Measurements from ENCODE around the gene ENPP1.

The ENPP1 gene

GRCh38 chr6:131917763-131918649 lies 110.2 kb downstream of the ENPP1 start:
- peak; percentile 47 for DNase-seq

GRCh38 chr6:131918650-131919355 lies 111.0 kb downstream of the ENPP1 start:
- DNase-seq = no peak

GRCh38 chr6:131920656-131921055 lies 112.8 kb downstream of the ENPP1 start:
- DNase-seq = no peak

- DNase-seq = peak; percentile 81
Measured at GRCh38 chr6:131923356-131923755, 115.5 kb downstream of the ENPP1 start.

DNA sequence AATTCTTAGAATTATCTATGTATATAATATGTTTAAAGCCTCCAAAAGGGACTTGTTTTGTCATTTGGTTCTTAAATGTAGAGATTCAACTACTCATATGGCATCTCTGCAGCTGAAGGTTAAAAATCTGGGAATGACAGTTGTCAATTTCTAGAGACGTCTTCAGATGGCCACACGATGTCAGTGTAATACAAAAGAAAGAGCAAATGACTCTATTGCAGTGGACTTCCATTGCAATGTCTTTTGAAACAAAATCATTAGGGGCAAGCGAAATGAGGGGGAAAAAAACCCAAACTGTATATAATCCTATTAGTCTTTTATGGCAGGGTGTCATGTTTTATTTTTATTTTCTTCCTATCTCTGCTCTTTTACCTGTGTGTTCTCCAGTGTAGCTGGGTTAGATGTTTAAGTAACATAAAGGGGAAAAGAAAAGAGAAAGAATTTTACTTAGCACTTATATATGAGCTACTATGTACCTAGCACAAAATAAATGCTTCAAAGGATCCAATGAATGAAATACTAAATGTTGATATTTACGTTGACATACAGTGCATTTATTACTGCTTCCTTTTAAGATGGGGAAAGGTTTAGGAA lies 117.2 kb downstream of the ENPP1 start:
- peak; percentile 73 for DNase-seq

- no peak for DNase-seq
Measured at GRCh38 chr6:131929264-131929663, 121.4 kb downstream of the ENPP1 start.

DNA sequence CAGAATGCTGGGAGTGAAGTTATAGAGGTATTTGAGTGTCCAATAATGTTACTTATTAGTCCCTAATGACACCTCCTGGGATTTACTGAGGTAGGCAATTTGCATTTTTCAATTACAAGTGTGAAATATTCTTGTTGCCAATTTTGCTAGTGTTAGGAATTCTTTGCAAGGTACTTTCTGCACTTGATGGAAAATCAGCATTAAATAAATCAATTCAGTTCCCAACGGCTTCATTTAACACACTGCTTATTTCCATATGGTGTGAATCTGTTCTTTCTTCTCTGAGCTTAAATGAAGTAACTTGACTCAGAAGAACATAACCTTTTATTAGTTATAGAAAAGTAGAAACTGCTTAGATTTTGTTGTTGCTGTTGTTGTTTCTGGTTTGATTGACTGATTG lies 122.2 kb downstream of the ENPP1 start:
- no peak for DNase-seq

GRCh38 chr6:131931063-131931750 lies 123.4 kb downstream of the ENPP1 start:
- no peak for DNase-seq

DNA sequence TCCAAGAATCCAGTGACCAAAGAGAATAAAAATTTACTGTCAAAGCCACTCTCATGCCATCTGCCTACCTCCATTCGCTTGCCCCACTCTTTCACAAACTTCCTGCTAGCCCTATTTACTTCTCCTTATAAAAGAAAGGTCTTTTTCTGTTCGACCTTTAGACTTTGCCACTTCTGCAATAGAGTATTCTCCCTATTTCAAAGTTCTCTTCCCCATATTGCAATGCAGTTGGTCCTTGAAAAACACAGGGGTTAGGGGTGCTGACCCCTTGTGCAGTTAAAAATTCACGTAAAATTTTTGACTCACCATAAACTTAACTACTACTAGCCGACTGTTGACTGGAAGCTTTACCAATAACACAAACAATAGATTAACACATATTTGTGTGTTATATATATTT lies 128.3 kb downstream of the ENPP1 start:
- no peak for DNase-seq

GRCh38 chr6:131937226-131937625 lies 129.4 kb downstream of the ENPP1 start:
- no peak for DNase-seq

DNA sequence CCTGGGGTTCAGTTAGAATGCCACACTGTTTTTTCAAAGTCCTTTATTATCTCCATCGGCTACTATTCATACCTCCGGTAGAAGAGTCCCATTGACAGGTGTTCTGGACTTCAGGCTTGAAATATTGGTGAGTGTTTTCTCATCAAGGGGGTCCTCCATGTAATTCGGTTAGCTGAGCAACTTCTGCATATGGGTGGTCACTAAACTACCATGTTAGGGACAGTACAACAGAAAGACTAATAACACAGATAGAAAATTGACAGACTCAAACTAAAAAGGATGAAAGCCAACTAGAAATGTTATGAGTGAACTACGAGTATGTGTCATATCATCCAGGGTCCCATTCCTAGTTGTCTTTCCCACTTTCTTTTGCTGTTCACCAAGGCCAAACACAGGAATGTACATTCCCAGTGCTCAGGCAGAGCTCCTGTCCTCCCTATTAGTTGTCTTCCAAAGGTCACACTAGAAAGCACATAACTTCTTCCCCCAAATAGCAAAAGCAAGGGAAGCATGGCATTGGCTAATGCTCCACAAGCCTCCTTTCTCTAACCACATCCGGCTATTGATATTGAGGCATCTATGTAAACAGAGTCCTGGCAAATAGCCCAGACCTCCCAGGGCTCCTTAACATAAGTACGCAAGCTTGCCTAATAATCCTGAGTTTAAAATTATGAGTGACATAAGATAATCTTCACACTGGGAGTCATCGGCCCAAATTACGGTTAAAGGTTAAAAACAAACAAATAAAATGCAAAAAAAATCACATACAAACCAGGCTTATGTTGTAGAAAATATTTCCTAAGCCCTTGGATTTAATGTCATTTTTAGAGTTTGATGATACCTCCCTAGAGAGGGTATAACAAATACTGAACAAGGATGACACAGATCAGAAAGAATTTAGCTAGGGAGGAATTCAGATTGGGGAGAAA lies 130.1 kb downstream of the ENPP1 start:
- no peak for DNase-seq

All from eye (tissue), 1 donor.